Activated CD4-positive, alpha-beta T cell treated with anti-CD3 and anti-CD28 coated beads for 4 hours (primary cell): ENCODE data around the gene PDE2A.

Experiments
- DNase-seq, 2 donors: peaks; one replicate each; pipeline ENCODE4 v3.0.0-alpha.2; 2020

Gene PDE2A

GRCh38 chr11:72682858-72683243, 8.6 kb upstream of the PDE2A start:
- no peak for DNase-seq

- DNase-seq, result no peak
Observed at GRCh38 chr11:72682238-72682857, 8.1 kb upstream of the PDE2A start.

- no peak for DNase-seq
Observed at GRCh38 chr11:72681226-72682153, 7.3 kb upstream of the PDE2A start.

- DNase-seq, result no peak
Observed at GRCh38 chr11:72680624-72681158, 6.5 kb upstream of the PDE2A start.

GRCh38 chr11:72679869-72680268, 5.6 kb upstream of the PDE2A start:
- no peak for DNase-seq

GRCh38 chr11:72678524-72678923, 4.3 kb upstream of the PDE2A start:
- no peak for DNase-seq

GRCh38 chr11:72676861-72677341, 2.7 kb upstream of the PDE2A start:
- peak; percentile 43 to 58 for DNase-seq

GRCh38 chr11:72675221-72675620, 999 bp upstream of the PDE2A start:
- no peak for DNase-seq

- no peak for DNase-seq
Observed at GRCh38 chr11:72673284-72673942, 809 bp downstream of the PDE2A start.

GRCh38 chr11:72672597-72673238, 1.5 kb downstream of the PDE2A start:
- no peak for DNase-seq

GRCh38 chr11:72671152-72672099, 2.8 kb downstream of the PDE2A start:
- no peak for DNase-seq

- DNase-seq, result no peak
Observed at GRCh38 chr11:72670041-72670440, 4.2 kb downstream of the PDE2A start.

- no peak for DNase-seq
Observed at GRCh38 chr11:72669527-72669926, 4.7 kb downstream of the PDE2A start.

- DNase-seq, result no peak
Observed at GRCh38 chr11:72668629-72669347, 5.4 kb downstream of the PDE2A start.

GRCh38 chr11:72665911-72666472, 8.2 kb downstream of the PDE2A start:
- no peak for DNase-seq

- no peak for DNase-seq
Observed at GRCh38 chr11:72662036-72662435, 12.2 kb downstream of the PDE2A start.

GRCh38 chr11:72661486-72661885, 12.7 kb downstream of the PDE2A start:
- DNase-seq, result no peak

GRCh38 chr11:72658989-72659640, 15.1 kb downstream of the PDE2A start:
- DNase-seq, result no peak

- DNase-seq, result no peak
Observed at GRCh38 chr11:72657411-72658100, 16.7 kb downstream of the PDE2A start.
